Measurements from ENCODE around the gene JAG1.
"Not testable (repeated sequence)": the region's sequence is repeated elsewhere in the genome, so short reads cannot be mapped to it uniquely, and the experiment has no call there.

JAG1 gene

GRCh38 chr20:10626896-10627295, 46.9 kb downstream of the JAG1 start:
- peak; percentile 62 for DNase-seq (ENCODE audit: low spot score)
- ChIA-PET CTCF (no interaction called here), POLR2A (ENCODE audit: low non-redundant PET) (no interaction called here)
- H3K27ac ChIP-seq, result no peak overlapping the region
- TF ChIP-seq CTCF (conservative IDR thresholded peaks at IDR 0.05; ENCODE audit: low read depth), result no peak

- POLR2A ChIA-PET (ENCODE audit: low non-redundant PET), result no interaction called here
- TF ChIP-seq CTCF (conservative IDR thresholded peaks at IDR 0.05; ENCODE audit: low read depth), result no peak
- peak overlapping the region; percentile 57 for H3K27ac ChIP-seq
- no peak for DNase-seq (ENCODE audit: low spot score)
- CTCF ChIA-PET, result no interaction called here
These were observed 48.2 kb downstream of the JAG1 start for GRCh38 chr20:10625641-10626040.

GRCh38 chr20:10622657-10623418, 51.0 kb downstream of the JAG1 start:
- peak overlapping the region; percentile 24; the same call in 1 of the 2 replicates for H3K27ac ChIP-seq
- ChIA-PET CTCF (interaction anchor here (0.6 kb wide), 2 partner anchors 11 to 90 kb away, joined by 3 to 4 read pairs; no protein-coding TSS in a partner anchor), POLR2A (ENCODE audit: low non-redundant PET) (no interaction called here)
- TF ChIP-seq CTCF (conservative IDR thresholded peaks at IDR 0.05; ENCODE audit: low read depth), result no peak
- no peak for DNase-seq (ENCODE audit: low spot score)

GRCh38 chr20:10621149-10621548, 52.6 kb downstream of the JAG1 start:
- H3K27ac ChIP-seq, result no peak overlapping the region
- CTCF ChIA-PET, result interaction anchor here (0.5 kb wide), 1 partner anchor 50 kb away, joined by 4 read pairs; no protein-coding TSS in a partner anchor
- DNase-seq (ENCODE audit: low spot score), result no peak
- no peak for TF ChIP-seq CTCF (conservative IDR thresholded peaks at IDR 0.05; ENCODE audit: low read depth)
- POLR2A ChIA-PET (ENCODE audit: low non-redundant PET), result no interaction called here

- peak overlapping the region; percentile 95 for H3K27ac ChIP-seq
- CTCF ChIA-PET, result interaction anchor here (0.8 to 1.1 kb wide), 2 partner anchors 8 to 33 kb away, joined by 3 to 4 read pairs; no protein-coding TSS in a partner anchor
- no peak for TF ChIP-seq CTCF (conservative IDR thresholded peaks at IDR 0.05; ENCODE audit: low read depth)
- POLR2A ChIA-PET (ENCODE audit: low non-redundant PET), result interaction anchor here (0.6 to 0.7 kb wide), 2 partner anchors 15 to 25 kb away, joined by 3 read pairs; no protein-coding TSS in a partner anchor
- DNase-seq (ENCODE audit: low spot score), result peak; percentile 85
These were observed 54.4 kb downstream of the JAG1 start for GRCh38 chr20:10619427-10619826.

GRCh38 chr20:10618611-10619245, 55.1 kb downstream of the JAG1 start:
- ChIA-PET POLR2A (ENCODE audit: low non-redundant PET) (interaction anchor here (0.6 kb wide), 1 partner anchor 16 kb away, joined by 3 read pairs; no protein-coding TSS in a partner anchor), CTCF (interaction anchor here (1.1 kb wide), 1 partner anchor 7 kb away, joined by 4 read pairs; no protein-coding TSS in a partner anchor)
- TF ChIP-seq CTCF (conservative IDR thresholded peaks at IDR 0.05; ENCODE audit: low read depth), result no peak
- H3K27ac ChIP-seq, result peak overlapping the region; percentile 69; the same call in 1 of the 2 replicates
- no peak for DNase-seq (ENCODE audit: low spot score)

GRCh38 chr20:10617549-10618133, 56.2 kb downstream of the JAG1 start:
- POLR2A ChIA-PET (ENCODE audit: low non-redundant PET); DNase-seq (ENCODE audit: low spot score): not testable (repeated sequence)
- CTCF ChIA-PET, result interaction anchor here (0.6 kb wide), 1 partner anchor 499 kb away, joined by 7 read pairs; no protein-coding TSS in a partner anchor
- peak overlapping the region; percentile 43; the same call in 1 of the 2 replicates for H3K27ac ChIP-seq

Data from RWPE1 (cell line).